PC-9 (cell line): ENCODE data around the gene PAEP.

ENCODE experiments used
- EZH2 ChIP-seq: fragments of 200-600 bp; sonication (generic); IDR thresholded peaks from 2 replicates; pipeline ENCODE4 v1.8.0; 2017; ENCODE audit warnings: antibody characterized with exemption, low read depth
- TF ChIP-seq, protein P1 (sequence below): fragments of 200-600 bp; sonication (generic); conservative IDR thresholded peaks from 2 replicates; pipeline ENCODE4 v1.6.1; 2017; ENCODE audit warnings: mixed run types, antibody characterized with exemption, mild to moderate bottlenecking, moderate library complexity

DNA sequence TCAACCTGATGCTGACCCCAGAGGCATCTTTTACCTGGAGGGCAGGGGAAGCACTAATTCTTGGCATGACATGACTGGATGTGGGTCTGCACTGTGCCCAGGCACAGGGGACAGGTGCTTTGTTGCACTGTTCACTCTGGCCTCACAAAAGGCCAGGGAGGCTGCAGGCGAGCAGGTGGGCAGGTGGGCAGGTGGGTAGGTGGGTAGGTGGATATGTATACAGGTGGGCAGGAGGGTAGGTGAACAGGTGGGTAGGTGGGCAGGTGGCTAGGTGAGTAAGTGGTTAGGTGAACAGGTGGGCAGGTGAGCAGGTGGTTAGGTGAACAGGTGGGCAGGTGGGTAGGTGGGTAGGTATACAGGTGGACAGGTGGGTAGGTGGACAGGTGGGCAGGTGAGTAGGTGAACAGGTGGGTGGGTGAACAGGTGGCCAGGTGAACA is 1.5 kb downstream of the PAEP start:
- TF ChIP-seq, protein P1, sequence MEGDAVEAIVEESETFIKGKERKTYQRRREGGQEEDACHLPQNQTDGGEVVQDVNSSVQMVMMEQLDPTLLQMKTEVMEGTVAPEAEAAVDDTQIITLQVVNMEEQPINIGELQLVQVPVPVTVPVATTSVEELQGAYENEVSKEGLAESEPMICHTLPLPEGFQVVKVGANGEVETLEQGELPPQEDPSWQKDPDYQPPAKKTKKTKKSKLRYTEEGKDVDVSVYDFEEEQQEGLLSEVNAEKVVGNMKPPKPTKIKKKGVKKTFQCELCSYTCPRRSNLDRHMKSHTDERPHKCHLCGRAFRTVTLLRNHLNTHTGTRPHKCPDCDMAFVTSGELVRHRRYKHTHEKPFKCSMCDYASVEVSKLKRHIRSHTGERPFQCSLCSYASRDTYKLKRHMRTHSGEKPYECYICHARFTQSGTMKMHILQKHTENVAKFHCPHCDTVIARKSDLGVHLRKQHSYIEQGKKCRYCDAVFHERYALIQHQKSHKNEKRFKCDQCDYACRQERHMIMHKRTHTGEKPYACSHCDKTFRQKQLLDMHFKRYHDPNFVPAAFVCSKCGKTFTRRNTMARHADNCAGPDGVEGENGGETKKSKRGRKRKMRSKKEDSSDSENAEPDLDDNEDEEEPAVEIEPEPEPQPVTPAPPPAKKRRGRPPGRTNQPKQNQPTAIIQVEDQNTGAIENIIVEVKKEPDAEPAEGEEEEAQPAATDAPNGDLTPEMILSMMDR: no peak
- no peak for TF ChIP-seq EZH2
